Measurements from ENCODE around the gene DGKK.

GRCh38 chrX:50393902-50394301 is 76.7 kb downstream of the DGKK start:
- TF ChIP-seq ZNF8 (CRISPR knock-in tag; IDR thresholded peaks at IDR 0.05) (no peak), ISL1 (CRISPR knock-in tag; IDR thresholded peaks at IDR 0.05) (no peak), PATZ1 (CRISPR knock-in tag; IDR thresholded peaks at IDR 0.05; ENCODE audit: borderline replicate concordance) (no peak), CREB5 (CRISPR knock-in tag; IDR thresholded peaks at IDR 0.05; ENCODE audit: low read depth) (no peak), POU6F1 (CRISPR knock-in tag; IDR thresholded peaks at IDR 0.05; ENCODE audit: borderline replicate concordance, low read depth) (no peak), RARB (CRISPR knock-in tag; IDR thresholded peaks at IDR 0.05) (no peak), CSDC2 (CRISPR knock-in tag; IDR thresholded peaks at IDR 0.05) (no peak)

All from SK-N-SH treated with all-trans-retinoic acid at 6 μM for 48 hours (cell line).